OCI-LY7 (cell line): ENCODE measurements around the gene COL6A3. TPM values are rescaled to one million over a fixed set of nuclear protein-coding genes. Genes with fewer than 3 reads are reported as not detected.

Experiments
- BruUV-seq: library from RNA; stranded (reverse); fragments of 400-500 nt; replicated peaks from 2 replicates; lab custom pipeline; 2021; lab: Mats Ljungman, UMichigan
- CTCF ChIA-PET: fragments of 300-600 bp; sonication (Branson Sonifier 250); formaldehyde crosslinking; loops from one replicate; lab custom pipeline; 2022; ENCODE audit warnings: antibody characterized with exemption; ENCODE audit not compliant: unreplicated experiment; lab: Charles Lee
- POLR2A ChIA-PET: fragments of 300-600 bp; sonication (Branson Sonifier 250); formaldehyde crosslinking; loops from one replicate; lab custom pipeline; 2022; ENCODE audit warnings: antibody characterized with exemption; lab: Charles Lee
- DNase-seq: peaks from one replicate; pipeline ENCODE4 v3.0.0-alpha.2; 2015; ENCODE audit warnings: low spot score
- H2AFZ ChIP-seq: fragments of 200-600 bp; sonication (generic), shearing (Covaris generic); 2 replicates; pipeline ENCODE4 v1.6.1; 2014; ENCODE audit warnings: mild to moderate bottlenecking, antibody characterized with exemption, low read length, moderate library complexity
- H3K27ac ChIP-seq: fragments of 200-600 bp; sonication (generic); 2 replicates; pipeline ENCODE4 v1.5.1; 2014; ENCODE audit warnings: mixed run types, low read depth, mild to moderate bottlenecking, moderate library complexity, low read length, inconsistent platforms; ENCODE audit not compliant: poor library complexity, severe bottlenecking
- H3K36me3 ChIP-seq: fragments of 200-600 bp; sonication (generic); 2 replicates; pipeline ENCODE4 v1.6.1; 2014; ENCODE audit warnings: mild to moderate bottlenecking, antibody characterized with exemption, low read length, moderate library complexity, mixed read lengths; ENCODE audit not compliant: insufficient read depth
- H3K4me1 ChIP-seq: fragments of 200-600 bp; sonication (generic); 2 replicates; pipeline ENCODE4 v1.5.1; 2014; ENCODE audit warnings: mild to moderate bottlenecking, low read length; ENCODE audit not compliant: insufficient read depth, poor library complexity, severe bottlenecking
- H3K4me2 ChIP-seq: fragments of 200-600 bp; sonication (generic); 2 replicates; pipeline ENCODE4 v1.6.1; 2014; ENCODE audit warnings: mild to moderate bottlenecking, low read length
- H3K4me3 ChIP-seq: fragments of 200-600 bp; sonication (generic); 2 replicates; pipeline ENCODE4 v1.5.1; 2014; ENCODE audit warnings: mild to moderate bottlenecking, low read depth, low read length; ENCODE audit not compliant: poor library complexity, severe bottlenecking
- H3K79me2 ChIP-seq: fragments of 200-600 bp; sonication (generic); 2 replicates; pipeline ENCODE4 v1.6.1; 2016; ENCODE audit warnings: low read depth, mild to moderate bottlenecking, low read length, moderate library complexity, mixed read lengths; ENCODE audit not compliant: insufficient read depth
- H3K9me2 ChIP-seq: fragments of 200-600 bp; sonication (generic); 2 replicates; pipeline ENCODE4 v1.6.1; 2016; ENCODE audit warnings: mild to moderate bottlenecking, low read length, mixed read lengths; ENCODE audit not compliant: insufficient read depth
- H3K9me3 ChIP-seq: fragments of 200-600 bp; sonication (generic); 2 replicates; pipeline ENCODE4 v1.6.1; 2014; ENCODE audit warnings: mild to moderate bottlenecking, mixed run types, low read length, mixed read lengths
- H4K20me1 ChIP-seq: fragments of 200-600 bp; sonication (generic); 2 replicates; pipeline ENCODE4 v1.6.1; 2014; ENCODE audit warnings: mild to moderate bottlenecking, antibody characterized with exemption, low read length, moderate library complexity, mixed read lengths; ENCODE audit not compliant: insufficient read depth
- CTCF ChIP-seq: fragments of 200-600 bp; sonication (generic); conservative IDR thresholded peaks from 2 replicates; pipeline ENCODE4 v1.5.1; 2014; ENCODE audit warnings: mild to moderate bottlenecking, antibody characterized with exemption, low read length, moderate library complexity, mixed read lengths
- EZH2phosphoT487 ChIP-seq: fragments of 200-600 bp; sonication (generic); IDR thresholded peaks from 2 replicates; pipeline ENCODE4 v1.6.1; 2018; ENCODE audit warnings: low read depth, borderline replicate concordance, mild to moderate bottlenecking, mixed run types, antibody characterized with exemption, low read length, moderate library complexity, mixed read lengths
- intact Hi-C: fragments of 100-400 bp; cut with micrococcal nuclease; formaldehyde crosslinking; loops from one replicate; pipeline ENCODE4 v1.10.0; 2022; ENCODE audit not compliant: unreplicated experiment
- total RNA-seq, 2 experiments: library from RNA; depleted of rRNA in 1 of 2; stranded (reverse); fragments of >200 nt in 1 of 2; shearing (Covaris generic) in 1 of 2; gene quantifications; 2 replicates each; pipeline ENCODE4 v1.2.3, GENCODE V29; 2014 to 2022

The COL6A3 gene
- total RNA-seq, 2 experiments from 2014 or later = not detected

GRCh38 chr2:237430861-237431260 is 16.9 kb upstream of the COL6A3 start:
- no peak for DNase-seq
- no peaks in the 10 kb centered on the region for H3K36me3 ChIP-seq
- H2AFZ ChIP-seq = no peak overlapping the region
- H3K4me1 ChIP-seq = no peaks in the 10 kb centered on the region
- H4K20me1 ChIP-seq = no peaks in the 10 kb centered on the region
- BruUV-seq = no TSS peak
- intact Hi-C loops = no loop called here
- H3K79me2 ChIP-seq = no peaks in the 10 kb centered on the region
- no peak overlapping the region for H3K4me2 ChIP-seq
- TF ChIP-seq EZH2phosphoT487 (no peak), CTCF (no peak)
- no peak overlapping the region for H3K27ac ChIP-seq
- CTCF ChIA-PET = no interaction called here
- POLR2A ChIA-PET = interaction anchor here (1.7 kb wide), 1 partner anchor 12 kb away, joined by 4 read pairs; no protein-coding TSS in a partner anchor
- H3K4me3 ChIP-seq = no peak overlapping the region
- H3K9me2 ChIP-seq = no peaks in the 10 kb centered on the region
- no peaks in the 10 kb centered on the region for H3K9me3 ChIP-seq

- no peaks in the 10 kb centered on the region for H3K9me2 ChIP-seq
- no peak overlapping the region for H3K27ac ChIP-seq
- H2AFZ ChIP-seq = no peak overlapping the region
- intact Hi-C loops = no loop called here
- DNase-seq = no peak
- no peaks in the 10 kb centered on the region for H3K79me2 ChIP-seq
- ChIA-PET CTCF (no interaction called here), POLR2A (interaction anchor here (1.2 to 1.7 kb wide), 2 partner anchors 10 to 18 kb away, joined by 4 read pairs; no protein-coding TSS in a partner anchor)
- TF ChIP-seq EZH2phosphoT487 = no peak
- TF ChIP-seq CTCF = no peak
- no peaks in the 10 kb centered on the region for H3K9me3 ChIP-seq
- BruUV-seq = no TSS peak
- H3K4me1 ChIP-seq = no peaks in the 10 kb centered on the region
- H4K20me1 ChIP-seq = no peaks in the 10 kb centered on the region
- H3K4me2 ChIP-seq = no peak overlapping the region
- no peaks in the 10 kb centered on the region for H3K36me3 ChIP-seq
- H3K4me3 ChIP-seq = no peak overlapping the region
Measured at GRCh38 chr2:237429753-237430152, 15.8 kb upstream of the COL6A3 start.

- ChIA-PET CTCF (no interaction called here), POLR2A (interaction anchor here (0.7 kb wide), 1 partner anchor 403 kb away, joined by 3 read pairs; no protein-coding TSS in a partner anchor)
Measured at GRCh38 chr2:237427769-237428506, 14.0 kb upstream of the COL6A3 start.

More at GRCh38 chr2:237427769-237428506, 14.0 kb upstream of the COL6A3 start:
- no peak overlapping the region for H2AFZ ChIP-seq
- no peak for TF ChIP-seq CTCF
- no peak for TF ChIP-seq EZH2phosphoT487
- BruUV-seq = no TSS peak
- intact Hi-C loops = no loop called here
- DNase-seq = no peak
- H3K4me2 ChIP-seq = no peak overlapping the region
- H3K9me2 ChIP-seq = no peaks in the 10 kb centered on the region
- H3K79me2 ChIP-seq = no peaks in the 10 kb centered on the region
- no peak overlapping the region for H3K4me3 ChIP-seq
- H3K27ac ChIP-seq = no peak overlapping the region
- no peaks in the 10 kb centered on the region for H4K20me1 ChIP-seq
- H3K4me1 ChIP-seq = no peaks in the 10 kb centered on the region
- no peaks in the 10 kb centered on the region for H3K36me3 ChIP-seq
- no peaks in the 10 kb centered on the region for H3K9me3 ChIP-seq
